Lung (tissue), 12 donors: ENCODE results near the gene GALK2. TPM values are rescaled to one million over a fixed set of nuclear protein-coding genes. Genes with fewer than 3 reads are reported as not detected.
"Not testable (repeated sequence)": the region's sequence is repeated elsewhere in the genome, so short reads cannot be mapped to it uniquely, and the experiment has no call there.

ENCODE experiments used
- ATAC-seq: fragments of 200-7000 bp; cut with Tn5 transposase; one replicate; pipeline ENCODE4 v1.9.1; 2020; ENCODE audit warnings: moderate number of reproducible peaks; ENCODE audit not compliant: insufficient read depth, low FRiP score
- DNase-seq, 3 donors: peaks; one replicate each; pipeline ENCODE4 v3.0.0-alpha.2; 2013 to 2017
- H3K27ac ChIP-seq, 2 donors: one replicate each; pipeline ENCODE4 v1.5.1; 2013; ENCODE audit warnings: mild to moderate bottlenecking in 2 of 2, moderate library complexity in 2 of 2, control low read depth in 1 of 2, inconsistent platforms in 1 of 2, low read depth in 1 of 2, low read length in 1 of 2
- H3K27me3 ChIP-seq, 3 donors: one replicate each; pipeline ENCODE4 v1.5.1; 2013; ENCODE audit warnings: low read length in 2 of 3; ENCODE audit not compliant: control insufficient read depth in 3 of 3, insufficient read depth in 3 of 3
- H3K36me3 ChIP-seq, 4 donors: one replicate each; pipeline ENCODE4 v1.5.1; 2013; ENCODE audit warnings: low read length in 4 of 4, mild to moderate bottlenecking in 1 of 4, moderate library complexity in 1 of 4; ENCODE audit not compliant: control insufficient read depth in 4 of 4, insufficient read depth in 4 of 4
- H3K4me1 ChIP-seq, 5 donors: one replicate each; pipeline ENCODE4 v1.5.1; 2013; ENCODE audit warnings: low read length in 5 of 5, mild to moderate bottlenecking in 2 of 5, moderate library complexity in 1 of 5; ENCODE audit not compliant: control insufficient read depth in 5 of 5, insufficient read depth in 5 of 5
- H3K4me3 ChIP-seq: one replicate; pipeline ENCODE4 v1.5.1; 2013; ENCODE audit warnings: mild to moderate bottlenecking, control low read depth, moderate library complexity
- H3K9ac ChIP-seq, 2 donors: one replicate each; pipeline ENCODE4 v1.5.1; 2013; ENCODE audit warnings: low read length in 2 of 2, control low read depth in 1 of 2; ENCODE audit not compliant: insufficient read depth in 1 of 2
- H3K9me3 ChIP-seq, 4 donors: one replicate each; pipeline ENCODE4 v1.5.1; 2013; ENCODE audit warnings: low read length in 3 of 4, mild to moderate bottlenecking in 1 of 4, moderate library complexity in 1 of 4; ENCODE audit not compliant: control insufficient read depth in 4 of 4, insufficient read depth in 3 of 4
- WGBS, 2 donors: extraction: QIAGEN DNeasy Blood & Tissue Kit; methylation state at CpG; one replicate each; pipeline ENCODE4 v1.1.7; 2013; 5-methylcytosine and 5-hydroxymethylcytosine counted together
- polyA plus RNA-seq, 2 donors: library from polyadenylated mRNA; stranded (reverse); fragments of 200-250 nt; gene quantifications; one replicate each; pipeline ENCODE4 v1.2.1, GENCODE V29; 2013
- total RNA-seq, 2 donors: library from RNA; depleted of rRNA in 1 of 2; stranded (reverse); fragments of >200 nt in 1 of 2; gene quantifications; one replicate each; pipeline ENCODE4 v1.2.1, GENCODE V29; 2014 to 2021
- TF ChIP-seq, protein P1 (sequence below): IDR thresholded peaks from 2 replicates; pipeline ENCODE4 v1.5.1; 2012; ENCODE audit warnings: mild to moderate bottlenecking; ENCODE audit errors: control extremely low read depth, extremely low read depth
- donor health status: control.
- donor health status: control.
- donor health status: Bipolar disorder and iron deficiency.
- donor health status: healthy.
- donor health status: DM: yes; HTN: yes; CAD: no.

GALK2 gene
- total and polyA plus RNA-seq, 4 donors, result 12.4 to 44.8 (median 34.0) TPM

DNA sequence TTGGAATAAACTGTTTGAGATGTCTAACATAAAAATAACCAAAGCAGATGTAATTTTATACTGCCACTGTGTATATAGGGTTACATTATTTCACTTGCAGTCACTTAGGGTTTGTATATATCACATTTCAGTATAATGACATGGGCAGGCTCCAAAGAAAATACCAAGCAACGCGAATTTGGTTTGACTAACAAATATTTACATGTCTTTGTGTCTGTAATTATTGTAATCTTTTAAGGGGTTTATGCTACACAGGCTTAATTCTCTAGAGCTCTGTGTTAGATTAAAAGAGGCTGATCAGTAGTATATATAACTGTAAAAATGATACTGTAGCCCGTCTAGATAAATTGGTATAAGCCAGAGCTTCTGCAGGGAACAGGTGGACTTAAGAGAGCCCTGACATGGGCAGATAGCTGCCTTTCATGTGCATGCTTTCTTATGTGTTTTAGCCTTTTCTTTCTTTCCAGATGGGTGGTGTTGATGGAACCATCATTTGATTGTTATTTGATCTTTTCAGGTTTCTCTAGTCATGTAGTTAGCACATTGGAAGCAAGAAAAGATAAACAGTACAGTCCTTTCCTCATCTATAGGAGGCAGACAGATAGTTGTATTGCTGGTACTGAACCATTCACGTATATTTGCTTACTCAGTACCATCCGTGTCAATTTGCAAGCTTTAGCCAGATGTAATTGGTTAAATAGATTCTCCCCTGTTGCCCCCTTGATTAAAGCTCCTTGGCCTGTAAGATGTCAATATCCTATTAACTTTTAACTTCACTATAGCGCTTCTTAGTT is 86.1 kb downstream of the GALK2 start:
- TF ChIP-seq, protein P1, sequence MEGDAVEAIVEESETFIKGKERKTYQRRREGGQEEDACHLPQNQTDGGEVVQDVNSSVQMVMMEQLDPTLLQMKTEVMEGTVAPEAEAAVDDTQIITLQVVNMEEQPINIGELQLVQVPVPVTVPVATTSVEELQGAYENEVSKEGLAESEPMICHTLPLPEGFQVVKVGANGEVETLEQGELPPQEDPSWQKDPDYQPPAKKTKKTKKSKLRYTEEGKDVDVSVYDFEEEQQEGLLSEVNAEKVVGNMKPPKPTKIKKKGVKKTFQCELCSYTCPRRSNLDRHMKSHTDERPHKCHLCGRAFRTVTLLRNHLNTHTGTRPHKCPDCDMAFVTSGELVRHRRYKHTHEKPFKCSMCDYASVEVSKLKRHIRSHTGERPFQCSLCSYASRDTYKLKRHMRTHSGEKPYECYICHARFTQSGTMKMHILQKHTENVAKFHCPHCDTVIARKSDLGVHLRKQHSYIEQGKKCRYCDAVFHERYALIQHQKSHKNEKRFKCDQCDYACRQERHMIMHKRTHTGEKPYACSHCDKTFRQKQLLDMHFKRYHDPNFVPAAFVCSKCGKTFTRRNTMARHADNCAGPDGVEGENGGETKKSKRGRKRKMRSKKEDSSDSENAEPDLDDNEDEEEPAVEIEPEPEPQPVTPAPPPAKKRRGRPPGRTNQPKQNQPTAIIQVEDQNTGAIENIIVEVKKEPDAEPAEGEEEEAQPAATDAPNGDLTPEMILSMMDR, result no peak
- no peak overlapping the region for H3K9ac ChIP-seq

DNA sequence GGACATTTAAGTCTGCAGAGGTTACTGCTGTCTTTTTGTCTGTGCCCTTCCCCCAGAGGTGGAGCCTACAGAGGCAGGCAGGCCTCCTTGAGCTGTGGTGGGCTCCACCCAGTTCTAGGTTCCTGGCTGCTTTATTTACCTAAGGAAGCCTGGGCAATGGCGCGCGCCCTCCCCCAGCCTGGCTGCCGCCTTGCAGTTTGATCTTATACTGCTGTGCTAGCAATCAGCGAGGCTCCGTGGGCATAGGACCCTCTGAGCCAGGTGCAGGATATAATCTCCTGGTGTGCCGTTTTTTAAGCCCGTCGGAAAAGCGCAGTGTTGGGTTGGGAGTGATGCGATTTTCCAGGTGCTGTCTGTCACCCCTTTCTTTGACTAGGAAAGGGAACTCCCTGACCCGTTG is 95.1 kb downstream of the GALK2 start:
- WGBS, 2 donors, result 98 to 100% methylated on average over 12 of the region's 12 CpGs
- not testable (repeated sequence) for H3K4me3 ChIP-seq, ATAC-seq, H3K27ac ChIP-seq, H3K27me3 ChIP-seq, H3K9ac ChIP-seq, H3K9me3 ChIP-seq, H3K4me1 ChIP-seq, DNase-seq, H3K36me3 ChIP-seq

More for the DNA sequence above, 86.1 kb downstream of the GALK2 start:
- ATAC-seq (no peak), DNase-seq (peak; percentile 17 to 89 (median 85))
- 82 to 87% methylated on average over 6 of the region's 6 CpGs for WGBS, 2 donors
- no peaks in the 10 kb centered on the region for H3K36me3 ChIP-seq
- no peaks in the 10 kb centered on the region for H3K27me3 ChIP-seq
- no peak overlapping the region for H3K27ac ChIP-seq
- no peaks in the 10 kb centered on the region for H3K9me3 ChIP-seq
- no peak overlapping the region for H3K4me3 ChIP-seq
- peaks cover 0 to 20% (median 0%) of the 10 kb centered on the region in 5 donors for H3K4me1 ChIP-seq

DNA sequence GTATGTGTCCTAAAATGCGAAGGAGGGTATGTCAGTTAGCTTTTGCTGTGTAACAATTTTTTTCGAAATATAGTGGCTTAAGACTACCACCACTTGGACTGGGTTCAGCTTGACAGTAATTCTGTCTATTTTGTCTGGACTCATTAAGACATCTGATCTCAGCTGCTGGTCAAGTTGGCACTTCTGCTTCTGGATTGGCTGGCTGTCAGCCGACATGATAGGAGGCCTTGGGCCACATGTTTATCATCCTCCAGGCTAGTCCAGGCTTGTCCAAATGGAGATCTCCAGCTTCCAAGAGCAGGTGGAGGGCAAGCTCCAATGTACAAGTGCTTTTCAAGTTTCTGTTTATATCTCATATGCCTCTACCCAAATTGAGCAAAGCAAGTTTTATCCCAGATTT is 95.9 kb downstream of the GALK2 start:
- peaks cover 0 to 6% (median 0%) of the 10 kb centered on the region in 5 donors for H3K4me1 ChIP-seq
- no peak overlapping the region for H3K27ac ChIP-seq
- WGBS, 2 donors, result 93 to 95% methylated on average over 3 of the region's 3 CpGs
- peaks cover 0 to 5% (median 0%) of the 10 kb centered on the region in 4 donors for H3K9me3 ChIP-seq
- no peak overlapping the region for H3K9ac ChIP-seq
- TF ChIP-seq, protein P1, result no peak
- no peak for DNase-seq
- no peaks in the 10 kb centered on the region for H3K27me3 ChIP-seq
- no peak overlapping the region for H3K4me3 ChIP-seq
- no peak for ATAC-seq
- H3K36me3 ChIP-seq, result peaks cover 0 to 4% (median 0%) of the 10 kb centered on the region in 4 donors

DNA sequence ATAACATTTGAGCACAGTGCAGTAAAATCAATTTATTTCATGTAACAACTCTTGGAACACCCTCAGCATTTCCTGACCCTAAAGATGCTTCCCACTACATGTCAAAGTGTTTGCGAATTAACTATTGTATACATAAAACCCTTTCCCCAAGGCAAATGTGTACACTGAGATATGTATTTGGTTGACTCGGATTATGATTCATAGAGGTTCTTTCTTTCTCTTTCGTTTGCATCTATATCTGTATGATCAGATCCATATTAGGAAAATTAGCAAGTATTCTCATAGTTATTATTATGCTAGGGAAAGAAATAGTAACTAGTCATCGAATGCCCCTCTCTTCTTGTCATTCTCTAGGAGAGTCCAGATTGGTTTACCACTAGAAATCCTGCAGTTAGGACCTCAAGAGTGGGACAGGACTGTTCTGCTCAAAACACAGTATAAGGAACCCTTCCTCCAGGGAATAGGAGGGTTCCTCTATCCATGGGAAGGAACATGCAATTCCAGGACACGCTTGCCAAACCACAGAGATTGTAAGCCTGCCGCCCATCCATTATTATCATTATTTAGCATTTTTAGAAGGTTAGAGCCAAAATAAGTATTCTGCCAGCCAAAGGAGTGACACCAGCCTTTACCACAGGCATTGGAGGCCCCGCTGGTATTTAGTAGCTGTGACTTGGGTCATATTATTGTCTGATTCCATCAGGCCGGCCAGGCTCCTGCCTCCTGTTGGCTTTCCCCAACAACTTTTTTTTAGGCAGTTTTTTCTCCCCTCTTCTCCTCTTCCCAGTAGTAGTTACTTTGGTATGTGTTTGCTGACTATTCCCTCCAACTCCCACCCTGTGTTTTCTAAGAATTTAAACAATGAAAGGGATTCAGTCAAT is 100.7 kb downstream of the GALK2 start:
- DNase-seq (no peak), ATAC-seq (no peak)

More for the DNA sequence above, 100.7 kb downstream of the GALK2 start:
- TF ChIP-seq, protein P1, result no peak
- H3K27me3 ChIP-seq, result no peaks in the 10 kb centered on the region
- H3K9ac ChIP-seq, result no peak overlapping the region
- no peak overlapping the region for H3K27ac ChIP-seq
- peaks cover 0 to 6% (median under 1%) of the 10 kb centered on the region in 4 donors for H3K36me3 ChIP-seq
- no peaks in the 10 kb centered on the region for H3K9me3 ChIP-seq
- peaks cover 0 to 10% (median 0%) of the 10 kb centered on the region in 5 donors for H3K4me1 ChIP-seq
- no peak overlapping the region for H3K4me3 ChIP-seq
- 81 to 84% methylated on average over 8 of the region's 8 CpGs for WGBS, 2 donors
